Thyroid gland (tissue), 4 donors: ENCODE data around the gene PLEKHM1.
"Not testable (repeated sequence)": the region's sequence is repeated elsewhere in the genome, so short reads cannot be mapped to it uniquely, and the experiment has no call there.

Source experiments
- CTCF ChIP-seq, 6 experiments: fragments of 200-600 bp in 3 of 6; fragments of 450-650 bp in 3 of 6; sonication (generic) in 3 of 6; IDR thresholded peaks; one replicate each; pipeline ENCODE4 v1.5.1; 2016 to 2019; ENCODE audit warnings: antibody characterized with exemption in 6 of 6, mild to moderate bottlenecking in 2 of 6, inconsistent platforms in 1 of 6, moderate library complexity in 1 of 6
- POLR2A ChIP-seq, 2 donors: fragments of 450-650 bp; IDR thresholded peaks; one replicate each; pipeline ENCODE4 v1.6.1; 2017; ENCODE audit warnings: antibody characterized with exemption in 2 of 2, mild to moderate bottlenecking in 2 of 2, moderate library complexity in 1 of 2

GRCh38 chr17:45475436-45475835 lies 15.1 kb downstream of the PLEKHM1 start:
- TF ChIP-seq CTCF, POLR2A (IDR thresholded peaks at IDR 0.05): not testable (repeated sequence)
